ENCODE measurements around the gene ADAM11. TPM values are rescaled to one million over a fixed set of nuclear protein-coding genes. Genes with fewer than 3 reads are reported as not detected.
A peak's percentile ranks its signal among the peaks of the same experiment; 100 is the strongest.
"Not testable (repeated sequence)": the region's sequence is repeated elsewhere in the genome, so short reads cannot be mapped to it uniquely, and the experiment has no call there.

Gene ADAM11, protein sequence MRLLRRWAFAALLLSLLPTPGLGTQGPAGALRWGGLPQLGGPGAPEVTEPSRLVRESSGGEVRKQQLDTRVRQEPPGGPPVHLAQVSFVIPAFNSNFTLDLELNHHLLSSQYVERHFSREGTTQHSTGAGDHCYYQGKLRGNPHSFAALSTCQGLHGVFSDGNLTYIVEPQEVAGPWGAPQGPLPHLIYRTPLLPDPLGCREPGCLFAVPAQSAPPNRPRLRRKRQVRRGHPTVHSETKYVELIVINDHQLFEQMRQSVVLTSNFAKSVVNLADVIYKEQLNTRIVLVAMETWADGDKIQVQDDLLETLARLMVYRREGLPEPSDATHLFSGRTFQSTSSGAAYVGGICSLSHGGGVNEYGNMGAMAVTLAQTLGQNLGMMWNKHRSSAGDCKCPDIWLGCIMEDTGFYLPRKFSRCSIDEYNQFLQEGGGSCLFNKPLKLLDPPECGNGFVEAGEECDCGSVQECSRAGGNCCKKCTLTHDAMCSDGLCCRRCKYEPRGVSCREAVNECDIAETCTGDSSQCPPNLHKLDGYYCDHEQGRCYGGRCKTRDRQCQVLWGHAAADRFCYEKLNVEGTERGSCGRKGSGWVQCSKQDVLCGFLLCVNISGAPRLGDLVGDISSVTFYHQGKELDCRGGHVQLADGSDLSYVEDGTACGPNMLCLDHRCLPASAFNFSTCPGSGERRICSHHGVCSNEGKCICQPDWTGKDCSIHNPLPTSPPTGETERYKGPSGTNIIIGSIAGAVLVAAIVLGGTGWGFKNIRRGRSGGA
- total RNA-seq, result 10 to 100 TPM in 6 of 9 donors, 1 to 10 TPM in 3; 6.6 to 24.6 (median 12.6) TPM
- 1 to 10 TPM; 1.8 to 9.3 TPM for polyA plus RNA-seq
- long read RNA-seq, donor 1, partial matches to known transcripts, result 55 of 57 reads
- long read RNA-seq, donor 1, other reads (novel, unspliced or antisense), result 2 of 57 reads
- long read RNA-seq, donor 2, partial matches to known transcripts, result 23 of 23 reads
- long read RNA-seq, donor 2, other reads (novel, unspliced or antisense), result 0 of 23 reads
- long read RNA-seq, donor 3, partial matches to known transcripts, result 0 of 17 reads
- long read RNA-seq, donor 3, other reads (novel, unspliced or antisense), result 17 of 17 reads

DNA sequence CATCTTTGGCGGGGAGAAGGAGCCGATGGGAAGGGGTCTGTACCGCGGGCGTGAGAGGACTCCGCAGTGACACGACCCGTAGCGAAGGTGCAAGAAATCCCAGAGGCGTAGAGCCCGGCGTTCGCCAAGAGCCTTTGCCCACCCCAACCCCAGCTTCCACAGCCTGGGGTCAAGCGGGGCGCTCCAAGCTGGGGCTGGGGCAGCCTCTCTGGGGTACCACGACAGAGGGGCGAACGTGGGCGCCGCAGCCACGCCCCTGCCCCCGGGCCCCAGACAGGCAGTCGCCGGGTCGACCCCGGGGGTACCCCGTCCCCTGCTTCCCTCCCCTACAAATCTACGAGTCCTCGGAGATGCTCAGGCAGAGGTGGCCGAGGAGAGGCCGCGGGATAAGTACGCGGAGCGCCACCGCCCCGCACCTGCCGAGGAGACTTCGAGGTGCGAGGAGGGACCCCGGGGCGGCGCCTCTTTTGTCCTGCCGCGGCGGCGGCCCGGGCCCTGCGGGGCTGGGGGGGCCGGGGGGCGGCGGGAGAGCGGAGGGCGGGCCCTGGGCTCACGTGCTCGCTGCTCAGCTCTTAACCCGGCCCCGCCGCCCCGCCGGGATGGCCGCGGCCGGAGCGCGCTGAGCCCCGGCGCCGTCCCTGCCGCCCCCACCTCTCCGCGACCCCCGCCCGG is at the start of gene ADAM11:
Gene ADAM11 (plus strand): TSS at position 575 of the 672 bp plus-strand sequence. CDS start 212 bp downstream, outside the sequence.
- peak within 1 kb of the TSS in 5 of 12 donors; percentile 14 to 55 (median 33) for H3K27ac ChIP-seq
- ATAC-seq (peak in 2 of 4 donors; percentile 4 to 53), DNase-seq (peak in 1 of 5 donors; percentile 33)
- H3K36me3 ChIP-seq, result no peaks in the 10 kb centered on the region
- H3K9me3 ChIP-seq, result no peaks in the 10 kb centered on the region
- TF ChIP-seq, protein P1, sequence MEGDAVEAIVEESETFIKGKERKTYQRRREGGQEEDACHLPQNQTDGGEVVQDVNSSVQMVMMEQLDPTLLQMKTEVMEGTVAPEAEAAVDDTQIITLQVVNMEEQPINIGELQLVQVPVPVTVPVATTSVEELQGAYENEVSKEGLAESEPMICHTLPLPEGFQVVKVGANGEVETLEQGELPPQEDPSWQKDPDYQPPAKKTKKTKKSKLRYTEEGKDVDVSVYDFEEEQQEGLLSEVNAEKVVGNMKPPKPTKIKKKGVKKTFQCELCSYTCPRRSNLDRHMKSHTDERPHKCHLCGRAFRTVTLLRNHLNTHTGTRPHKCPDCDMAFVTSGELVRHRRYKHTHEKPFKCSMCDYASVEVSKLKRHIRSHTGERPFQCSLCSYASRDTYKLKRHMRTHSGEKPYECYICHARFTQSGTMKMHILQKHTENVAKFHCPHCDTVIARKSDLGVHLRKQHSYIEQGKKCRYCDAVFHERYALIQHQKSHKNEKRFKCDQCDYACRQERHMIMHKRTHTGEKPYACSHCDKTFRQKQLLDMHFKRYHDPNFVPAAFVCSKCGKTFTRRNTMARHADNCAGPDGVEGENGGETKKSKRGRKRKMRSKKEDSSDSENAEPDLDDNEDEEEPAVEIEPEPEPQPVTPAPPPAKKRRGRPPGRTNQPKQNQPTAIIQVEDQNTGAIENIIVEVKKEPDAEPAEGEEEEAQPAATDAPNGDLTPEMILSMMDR (IDR thresholded peaks at IDR 0.05), result no peak
- peak within 1 kb of the TSS; percentile 29 to 64 (median 54) for H3K4me3 ChIP-seq
- H3K4me1 ChIP-seq, result peaks cover 0 to 28% (median 9%) of the 10 kb centered on the region in 12 donors
- WGBS, 4 donors, result 2 to 5% (median 4%) methylated on average over 41 to 74 of the region's 74 CpGs
- intact Hi-C loops (cut with DNase I), result loop anchor here in 1 of 10 donors (10.0 kb wide), 1 partner anchor 64 kb away; no protein-coding TSS in a partner anchor
- peaks cover 4 to 32% (median 13%) of the 10 kb centered on the region in 9 donors for H3K27me3 ChIP-seq

DNA sequence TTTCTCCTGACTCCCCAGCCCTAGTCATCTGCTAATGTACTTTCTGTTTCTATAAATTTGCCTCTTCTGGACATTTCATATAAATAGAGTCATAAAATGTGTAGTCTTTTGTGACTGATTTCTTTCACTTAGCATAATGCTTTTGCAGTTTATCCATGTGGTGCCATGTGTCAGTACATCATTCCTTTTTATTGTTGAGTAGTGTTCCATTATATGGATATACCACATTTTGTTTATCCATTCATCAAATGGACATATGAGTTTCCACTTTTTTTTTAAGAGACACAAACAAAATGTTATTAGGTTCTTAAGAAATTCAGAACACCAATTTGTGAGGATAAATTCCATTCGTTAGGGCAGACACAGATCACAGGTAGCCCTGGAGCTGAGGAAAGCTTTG is 39.3 kb upstream of the ADAM11 start:
- no peaks in the 10 kb centered on the region for H3K9me3 ChIP-seq
- ATAC-seq (no peak), DNase-seq (no peak)
- TF ChIP-seq, protein P1 (IDR thresholded peaks at IDR 0.05), result no peak
- no peak for TF ChIP-seq POLR2A (IDR thresholded peaks at IDR 0.05)
- H3K27me3 ChIP-seq, result no peaks in the 10 kb centered on the region
- intact Hi-C loops (cut with DNase I), result no loop called here
- peaks cover 0 to 24% (median 4%) of the 10 kb centered on the region in 9 donors for H3K36me3 ChIP-seq
- H3K27ac ChIP-seq, result no peak overlapping the region
- 90 to 100% (median 95%) methylated on average over 1 of the region's 1 CpG for WGBS, 4 donors
- H3K4me3 ChIP-seq, result no peak overlapping the region
- no peaks in the 10 kb centered on the region for H3K4me1 ChIP-seq

DNA sequence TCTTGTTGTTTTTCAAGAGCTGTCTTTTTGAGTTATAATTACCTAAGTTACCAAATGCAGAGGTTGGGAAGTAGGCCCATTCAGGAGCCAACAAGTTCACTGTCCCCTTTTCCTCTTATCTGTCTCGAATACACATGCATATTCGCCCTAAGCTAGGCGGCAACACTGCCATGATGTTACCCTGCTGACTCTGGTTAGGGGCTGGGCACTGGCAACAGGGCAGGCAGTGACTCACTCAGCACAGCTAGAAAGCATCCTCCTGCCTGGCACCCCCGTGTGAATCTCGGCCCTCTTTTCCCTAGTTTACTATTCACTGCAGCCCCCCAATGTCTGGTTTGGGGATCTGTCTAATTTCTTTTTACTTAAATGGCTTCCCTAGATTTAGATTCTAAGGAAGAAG is 36.5 kb upstream of the ADAM11 start:
- no peaks in the 10 kb centered on the region for H3K4me1 ChIP-seq
- no peak for ATAC-seq
- TF ChIP-seq, protein P1 (IDR thresholded peaks at IDR 0.05), result no peak
- TF ChIP-seq POLR2A (IDR thresholded peaks at IDR 0.05), result no peak
- intact Hi-C loops (cut with DNase I), result no loop called here
- H3K9me3 ChIP-seq, result no peaks in the 10 kb centered on the region
- no peak for DNase-seq
- H3K27me3 ChIP-seq, result no peaks in the 10 kb centered on the region
- H3K27ac ChIP-seq, result no peak overlapping the region
- no peak overlapping the region for H3K4me3 ChIP-seq
- WGBS, 4 donors, result 82 to 89% (median 87%) methylated on average over 5 of the region's 5 CpGs
- H3K36me3 ChIP-seq, result peaks cover 0 to 34% (median 4%) of the 10 kb centered on the region in 9 donors

DNA sequence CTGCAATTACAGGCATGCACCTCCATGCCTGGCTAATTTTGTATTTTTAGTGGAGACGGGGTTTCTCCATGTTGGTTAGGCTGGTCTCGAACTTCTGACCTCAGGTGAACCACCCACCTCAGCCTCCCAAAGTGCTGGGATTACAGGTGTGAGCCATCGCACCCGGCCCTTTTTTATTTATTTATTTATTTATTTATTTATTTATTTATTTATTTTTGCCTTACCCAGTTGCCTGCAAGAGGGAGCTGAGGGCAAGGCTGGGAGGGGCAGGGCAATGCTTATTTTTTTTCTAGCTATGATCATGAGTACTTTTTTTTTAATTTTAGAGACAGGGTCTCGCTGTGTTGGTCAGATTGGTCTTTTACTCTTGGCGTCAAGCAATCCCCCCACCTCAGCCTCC is 32.7 kb upstream of the ADAM11 start:
- H3K36me3 ChIP-seq, result peaks cover 0 to 37% (median 11%) of the 10 kb centered on the region in 9 donors

More for the DNA sequence above, 32.7 kb upstream of the ADAM11 start:
- intact Hi-C loops (cut with DNase I); H3K27me3 ChIP-seq; DNase-seq; H3K4me1 ChIP-seq; ATAC-seq; H3K4me3 ChIP-seq; H3K27ac ChIP-seq; H3K9me3 ChIP-seq: not testable (repeated sequence)
- WGBS, 4 donors, result 96 to 99% (median 97%) methylated on average over 6 of the region's 6 CpGs

Measured in heart left ventricle (tissue), 16 donors.